ENCODE data around the gene TEP1. TPM values are rescaled to one million over a fixed set of nuclear protein-coding genes. Genes with fewer than 3 reads are reported as not detected.
A peak's percentile ranks its signal among the peaks of the same experiment; 100 is the strongest.
"Not testable (repeated sequence)": the region's sequence is repeated elsewhere in the genome, so short reads cannot be mapped to it uniquely, and the experiment has no call there.

The TEP1 gene
- 14.3 and 16.8 TPM in 2 replicates for total RNA-seq (2014; rRNA removed; shearing (Covaris generic))

GRCh38 chr14:20412876-20413743, at the start of gene TEP1:
Gene TEP1, minus strand, starts transcription at chr14:20413501. Its CDS starts 5,062 bp downstream, at chr14:20408439.
- peak; percentile 84 for DNase-seq (ENCODE audit: low read depth)

- peak; percentile 100 for DNase-seq (ENCODE audit: low read depth)
Measured at GRCh38 chr14:20461225-20462141, 48.2 kb upstream of the TEP1 start, which contains the start of gene PIP4P1. Gene PIP4P1, minus strand, starts transcription at chr14:20461434. Its CDS starts 109 bp downstream, at chr14:20461325.

GRCh38 chr14:20460458-20461224, 47.3 kb upstream of the TEP1 start:
- DNase-seq (ENCODE audit: low read depth) = peak; percentile 6

DNA sequence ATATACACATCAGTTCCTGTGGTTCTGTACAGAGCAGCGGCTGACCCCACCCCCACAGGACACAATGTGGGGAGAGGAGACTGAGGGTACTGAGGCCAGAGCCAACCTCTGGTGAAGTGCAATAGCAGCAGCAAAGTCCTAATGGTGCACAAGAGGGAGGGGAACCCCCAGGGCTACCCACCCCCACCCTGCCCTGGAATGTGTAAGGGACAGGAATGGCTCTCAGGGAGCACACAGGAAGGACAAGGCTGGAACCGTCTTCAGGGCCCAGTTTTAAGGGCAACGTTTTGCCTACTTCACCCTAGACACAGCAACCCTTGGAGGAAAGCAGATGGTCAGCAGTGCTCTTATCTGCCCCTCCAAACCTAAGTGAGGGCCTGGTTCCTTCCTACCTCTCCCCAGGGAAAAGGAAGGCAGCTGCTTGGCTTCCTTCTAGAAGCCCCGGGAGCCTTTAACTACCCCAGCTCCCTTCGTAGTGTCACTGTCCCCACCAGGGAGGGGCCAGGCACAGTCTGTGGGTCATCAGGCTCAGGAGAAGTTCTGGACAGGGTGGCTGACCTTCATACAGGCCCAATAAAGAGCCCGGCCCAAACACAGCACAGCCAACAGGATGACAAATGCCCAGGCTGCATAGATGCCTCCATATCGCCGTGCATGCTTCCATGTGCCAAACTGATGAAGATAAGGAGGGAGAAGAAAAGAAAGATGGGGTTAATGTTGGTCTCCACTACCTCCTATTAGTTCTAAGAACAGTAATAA, 44.9 kb upstream of the TEP1 start:
- DNase-seq (ENCODE audit: low read depth) = no peak

DNA sequence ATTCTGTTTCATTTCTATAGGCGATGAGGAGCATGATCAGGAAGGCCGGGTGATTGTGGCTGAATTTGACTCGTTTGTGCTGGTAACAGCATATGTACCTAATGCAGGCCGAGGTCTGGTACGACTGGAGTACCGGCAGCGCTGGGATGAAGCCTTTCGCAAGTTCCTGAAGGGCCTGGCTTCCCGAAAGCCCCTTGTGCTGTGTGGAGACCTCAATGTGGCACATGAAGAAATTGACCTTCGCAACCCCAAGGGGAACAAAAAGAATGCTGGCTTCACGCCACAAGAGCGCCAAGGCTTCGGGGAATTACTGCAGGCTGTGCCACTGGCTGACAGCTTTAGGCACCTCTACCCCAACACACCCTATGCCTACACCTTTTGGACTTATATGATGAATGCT, 43.7 kb upstream of the TEP1 start:
- DNase-seq (ENCODE audit: low read depth) = no peak

DNA sequence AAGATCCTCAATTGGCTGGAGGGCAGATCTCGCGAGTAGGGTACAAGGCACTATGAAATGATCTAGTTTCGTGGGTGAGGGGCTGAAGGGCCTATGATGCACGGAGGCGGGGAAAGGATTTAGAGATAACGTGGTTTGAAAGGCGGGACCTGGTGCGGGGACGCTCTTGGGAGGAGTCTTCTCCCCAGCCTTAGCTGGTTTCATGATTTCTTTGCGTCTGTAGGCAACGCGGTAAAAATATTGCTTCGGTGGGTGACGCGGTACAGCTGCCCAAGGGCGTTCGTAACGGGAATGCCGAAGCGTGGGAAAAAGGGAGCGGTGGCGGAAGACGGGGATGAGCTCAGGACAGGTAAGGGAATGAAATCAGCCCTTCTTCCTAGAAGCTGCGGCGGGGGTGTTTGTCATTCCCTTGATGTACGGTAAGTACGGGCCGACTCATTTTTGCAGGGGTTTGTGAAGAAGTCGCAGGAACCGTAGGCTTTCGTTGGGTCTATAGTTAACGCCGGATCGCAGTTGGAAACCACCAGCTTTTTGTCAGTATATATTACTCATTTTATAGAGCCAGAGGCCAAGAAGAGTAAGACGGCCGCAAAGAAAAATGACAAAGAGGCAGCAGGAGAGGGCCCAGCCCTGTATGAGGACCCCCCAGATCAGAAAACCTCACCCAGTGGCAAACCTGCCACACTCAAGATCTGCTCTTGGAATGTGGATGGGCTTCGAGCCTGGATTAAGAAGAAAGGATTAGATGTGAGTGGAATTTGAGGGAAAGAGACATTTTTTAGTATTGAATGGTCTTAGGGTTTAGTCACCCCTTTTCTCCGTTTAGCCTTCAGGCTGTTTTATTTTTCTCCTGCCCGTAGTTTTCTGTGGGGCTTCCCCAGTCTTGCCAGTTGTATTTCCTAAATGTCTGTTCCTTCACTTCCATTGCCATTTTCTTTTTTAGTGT, 42.3 kb upstream of the TEP1 start:
- peak; percentile 86 for DNase-seq (ENCODE audit: low read depth)

DNA sequence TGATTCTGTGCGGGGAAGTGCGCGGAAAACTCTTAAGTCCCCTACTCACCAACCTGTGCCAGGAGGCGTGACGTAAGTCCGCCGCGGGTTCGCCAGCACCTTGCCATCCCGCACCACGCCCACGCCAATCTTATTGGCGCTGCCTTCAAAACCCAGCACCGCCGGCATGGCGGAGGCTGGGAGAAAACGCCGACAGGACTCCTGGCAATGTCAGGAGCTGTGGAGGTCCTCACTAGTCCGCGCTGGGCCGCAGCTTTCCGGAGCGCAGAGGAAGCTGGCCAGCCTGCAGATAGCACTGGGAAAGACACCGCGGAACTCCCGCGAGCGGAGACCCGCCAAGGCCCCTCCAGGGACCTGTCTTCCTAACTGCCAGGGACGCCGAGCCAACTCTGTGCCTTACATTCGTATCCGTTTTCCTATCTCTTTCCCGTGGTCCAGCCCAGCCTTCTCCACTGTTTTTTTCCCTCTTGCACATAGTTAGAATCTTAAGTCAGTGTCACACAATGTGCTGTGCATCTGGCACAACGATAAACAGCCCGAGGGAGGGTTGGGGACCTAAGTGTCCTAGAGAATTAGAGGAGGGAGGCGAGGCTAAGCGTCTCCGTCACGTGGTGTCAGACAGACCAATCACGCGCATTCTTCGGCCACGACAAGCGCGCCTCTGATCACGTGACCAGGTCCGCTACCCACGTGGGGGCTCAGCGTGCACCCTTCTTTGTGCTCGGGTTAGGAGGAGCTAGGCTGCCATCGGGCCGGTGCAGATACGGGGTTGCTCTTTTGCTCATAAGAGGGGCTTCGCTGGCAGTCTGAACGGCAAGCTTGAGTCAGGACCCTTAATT, 41.4 kb upstream of the TEP1 start, which contains the start of the genes APEX1 and OSGEP:
Gene APEX1, plus strand, starts transcription at position 711 of the 839 bp plus-strand sequence. CDS start 420 bp downstream, outside the sequence.
Gene OSGEP, minus strand, starts transcription at position 297 of the 839 bp plus-strand sequence. Its CDS starts 129 bp downstream, at position 168.
- DNase-seq (ENCODE audit: low read depth) = peak; percentile 98

DNA sequence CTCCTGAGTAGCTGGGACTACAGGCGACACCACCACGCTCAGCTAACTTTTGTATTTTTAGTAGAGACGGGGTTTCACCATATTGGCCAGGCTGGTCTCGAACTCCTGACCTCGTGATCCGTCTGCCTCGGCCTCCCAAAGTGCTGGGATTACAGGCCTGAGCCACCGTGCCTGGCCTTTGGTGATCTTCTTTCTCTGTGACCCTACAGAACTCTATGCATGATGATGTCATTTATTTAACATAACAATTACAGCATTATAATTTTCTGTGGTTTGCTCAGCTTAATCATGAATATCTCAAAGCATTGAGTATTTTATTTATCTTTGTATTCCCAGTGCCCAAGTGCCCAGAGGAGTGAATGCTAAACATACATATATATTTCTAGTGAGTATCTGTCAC, 39.5 kb upstream of the TEP1 start:
- not testable (repeated sequence) for DNase-seq (ENCODE audit: low read depth)

GRCh38 chr14:20446889-20447288, 33.6 kb upstream of the TEP1 start:
- DNase-seq (ENCODE audit: low read depth) = no peak

- not testable (repeated sequence) for DNase-seq (ENCODE audit: low read depth)
Measured at GRCh38 chr14:20443650-20444049, 30.3 kb upstream of the TEP1 start.

DNA sequence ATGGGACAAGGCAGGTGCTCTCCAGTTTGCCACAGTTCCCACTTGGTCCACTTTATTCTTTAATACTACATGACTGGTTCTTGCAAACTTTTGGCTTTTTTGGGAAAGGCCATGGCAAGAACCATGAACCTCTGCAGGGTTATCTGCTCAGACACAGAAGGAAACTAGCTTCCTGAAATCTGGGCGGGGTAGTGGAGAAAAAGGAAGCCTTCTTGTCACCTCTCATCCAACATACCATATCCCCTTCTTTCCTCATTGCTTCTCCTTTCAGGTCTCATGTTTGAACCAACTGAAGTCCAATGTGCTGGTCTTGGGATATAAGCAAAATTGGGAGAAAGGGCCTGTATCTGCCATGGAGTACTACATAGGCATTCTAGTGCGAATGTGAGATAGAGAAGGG, 28.2 kb upstream of the TEP1 start:
- no peak for DNase-seq (ENCODE audit: low read depth)

DNA sequence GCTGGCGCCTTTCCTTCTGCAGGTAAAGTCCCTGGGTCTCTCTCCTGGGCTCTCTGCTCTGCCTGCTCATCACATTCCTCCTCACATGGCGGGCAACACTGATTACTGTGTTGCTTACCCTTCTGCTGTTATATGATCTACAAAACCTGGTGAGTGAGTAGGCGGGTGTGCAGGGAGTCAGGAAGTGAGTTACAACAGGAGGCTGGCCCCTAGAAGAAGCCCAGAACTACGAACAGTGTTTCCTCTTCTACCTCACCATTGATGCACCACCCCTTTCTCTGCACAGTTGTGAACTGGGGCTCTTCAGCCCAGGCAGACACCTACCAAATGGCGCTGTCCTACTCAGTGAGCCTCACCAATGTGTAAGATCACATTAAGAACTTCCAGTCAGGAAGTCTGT, 27.6 kb upstream of the TEP1 start:
- no peak for DNase-seq (ENCODE audit: low read depth)

- no peak for DNase-seq (ENCODE audit: low read depth)
Measured at GRCh38 chr14:20440465-20440864, 27.2 kb upstream of the TEP1 start.

DNA sequence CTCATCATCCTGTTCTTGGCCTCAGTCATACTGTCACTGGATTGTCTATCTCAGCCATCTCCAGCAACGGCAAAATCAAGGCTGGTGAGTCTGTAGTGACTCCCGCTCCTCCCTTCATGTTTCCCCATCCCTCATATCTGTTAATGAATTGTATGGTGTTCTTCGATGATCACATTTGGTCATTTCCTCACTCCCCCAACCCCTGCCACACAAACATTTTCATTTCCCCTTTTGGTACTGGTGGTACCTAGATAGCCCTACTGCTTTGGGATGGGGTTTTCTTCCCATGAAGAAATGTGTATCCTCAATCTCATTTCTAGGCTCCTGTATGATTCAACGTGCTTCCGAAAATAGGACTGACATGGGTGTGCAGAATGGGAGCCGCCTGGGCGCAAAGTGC, 25.4 kb upstream of the TEP1 start:
- DNase-seq (ENCODE audit: low read depth) = no peak

DNA sequence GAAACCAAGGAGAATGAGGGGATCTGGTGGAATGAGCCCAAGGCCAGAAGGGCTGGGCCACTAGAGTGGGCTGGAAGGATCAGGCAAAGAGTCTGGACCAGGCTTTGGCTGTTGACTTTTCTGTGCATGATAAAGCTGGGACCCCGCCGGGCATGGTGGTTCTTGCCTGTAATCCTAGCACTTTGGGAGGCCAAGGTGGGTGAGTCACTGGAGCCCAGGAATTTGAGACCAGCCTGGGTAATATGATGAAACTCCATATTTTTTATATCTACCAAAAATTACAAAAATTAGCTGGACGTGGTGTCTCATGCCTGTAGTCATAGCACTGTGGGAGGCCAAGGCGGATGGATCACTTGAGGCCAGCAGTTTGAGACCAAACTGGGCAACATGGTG, 23.1 kb upstream of the TEP1 start:
- DNase-seq (ENCODE audit: low read depth) = peak; percentile 36

GRCh38 chr14:20435582-20436362, 22.5 kb upstream of the TEP1 start, which contains the start of gene KLHL33:
Gene KLHL33, minus strand, starts transcription at chr14:20436166. Its CDS starts 355 bp downstream, at chr14:20435811.
- no peak for DNase-seq (ENCODE audit: low read depth)

Data from M059J (cell line).